GM19455 (cell line): ENCODE results near the gene GIT1.

Experiments used
- ATAC-seq: cut with Tn5 transposase; IDR thresholded peaks from one replicate; pipeline ENCODE4 v1.9.1; 2021; ENCODE audit not compliant: unreplicated experiment

The GIT1 gene

DNA sequence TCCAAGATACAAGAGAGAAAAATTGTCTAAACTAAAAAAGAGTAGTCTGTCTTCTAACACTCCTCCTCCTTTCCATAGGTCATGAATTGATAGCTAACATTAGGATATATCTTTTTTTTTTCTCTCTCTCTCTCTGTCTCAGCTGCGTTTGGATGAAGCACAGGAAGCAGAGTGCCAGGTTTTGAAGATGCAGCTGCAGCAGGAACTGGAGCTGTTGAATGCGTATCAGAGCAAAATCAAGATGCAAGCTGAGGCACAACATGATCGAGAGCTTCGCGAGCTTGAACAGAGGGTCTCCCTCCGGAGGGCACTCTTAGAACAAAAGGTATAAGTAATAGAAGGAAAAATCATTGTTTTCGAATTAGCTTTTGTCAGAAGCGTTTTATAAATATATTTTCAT is 55.5 kb downstream of the GIT1 start:
- no peak for ATAC-seq

DNA sequence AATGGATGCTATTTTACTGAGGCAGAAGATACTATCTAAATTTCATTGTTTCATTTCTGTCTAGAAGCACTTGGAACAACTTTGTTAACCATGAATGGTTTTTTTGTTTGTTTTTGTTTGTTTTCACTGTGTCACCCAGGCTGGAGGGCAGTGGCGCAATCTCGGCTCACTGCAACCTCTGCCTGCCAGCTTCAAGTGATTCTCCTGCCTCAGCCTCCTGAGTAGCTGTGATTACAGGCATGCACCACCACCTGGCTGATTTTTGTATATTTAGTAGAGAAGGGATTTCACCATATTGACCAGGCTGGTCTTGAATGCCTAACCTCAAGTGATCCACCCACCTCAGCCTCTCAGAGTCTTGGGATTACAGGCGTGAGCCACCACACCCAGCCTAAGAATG is 63.1 kb downstream of the GIT1 start:
- no peak for ATAC-seq

DNA sequence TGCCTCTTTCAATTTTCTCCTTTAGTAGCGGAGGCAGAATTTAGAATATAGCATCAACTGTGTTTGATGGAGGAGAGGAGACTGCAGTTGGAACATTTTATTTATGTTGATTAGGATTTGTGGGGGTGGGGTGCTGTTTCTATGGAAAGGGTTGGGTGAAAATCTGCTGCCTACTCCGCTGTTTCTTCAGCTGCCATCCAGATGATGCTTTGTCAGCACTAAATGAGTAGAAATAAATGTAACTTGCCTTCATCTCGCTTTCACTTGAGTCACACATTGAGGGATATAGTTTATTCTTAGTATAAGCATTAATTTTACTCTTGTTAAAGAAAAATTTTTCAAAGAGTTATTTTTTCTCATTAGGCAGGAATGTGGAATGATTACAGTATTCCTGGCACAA is 64.8 kb downstream of the GIT1 start:
- no peak for ATAC-seq
